Measurements from ENCODE around the gene PRKCB.
A peak's percentile ranks its signal among the peaks of the same experiment; 100 is the strongest.
"Not testable (repeated sequence)": the region's sequence is repeated elsewhere in the genome, so short reads cannot be mapped to it uniquely, and the experiment has no call there.

PRKCB gene

GRCh38 chr16:24132048-24132796 lies 296.4 kb downstream of the PRKCB start:
- no peak for DNase-seq (ENCODE audit: low read depth in 2 of 2)

DNA sequence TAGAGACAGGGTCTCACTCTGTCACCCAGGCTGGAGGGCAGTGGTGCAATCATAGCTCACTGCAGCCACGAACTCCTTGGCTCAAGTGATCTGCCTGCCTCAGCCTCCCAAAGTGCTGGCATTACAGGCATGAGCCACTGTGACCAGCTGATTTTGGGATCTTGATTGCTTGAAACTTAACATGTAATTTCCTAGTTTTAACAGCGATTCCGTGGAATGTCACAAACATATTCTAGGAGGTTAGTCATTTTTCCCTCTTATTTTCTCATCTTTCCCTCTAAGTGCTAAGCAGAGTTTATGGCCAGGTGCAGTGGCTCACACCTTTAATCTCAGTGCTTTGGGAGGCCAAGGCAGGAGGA lies 297.0 kb downstream of the PRKCB start:
- no peak for DNase-seq (ENCODE audit: low read depth in 2 of 2)

DNA sequence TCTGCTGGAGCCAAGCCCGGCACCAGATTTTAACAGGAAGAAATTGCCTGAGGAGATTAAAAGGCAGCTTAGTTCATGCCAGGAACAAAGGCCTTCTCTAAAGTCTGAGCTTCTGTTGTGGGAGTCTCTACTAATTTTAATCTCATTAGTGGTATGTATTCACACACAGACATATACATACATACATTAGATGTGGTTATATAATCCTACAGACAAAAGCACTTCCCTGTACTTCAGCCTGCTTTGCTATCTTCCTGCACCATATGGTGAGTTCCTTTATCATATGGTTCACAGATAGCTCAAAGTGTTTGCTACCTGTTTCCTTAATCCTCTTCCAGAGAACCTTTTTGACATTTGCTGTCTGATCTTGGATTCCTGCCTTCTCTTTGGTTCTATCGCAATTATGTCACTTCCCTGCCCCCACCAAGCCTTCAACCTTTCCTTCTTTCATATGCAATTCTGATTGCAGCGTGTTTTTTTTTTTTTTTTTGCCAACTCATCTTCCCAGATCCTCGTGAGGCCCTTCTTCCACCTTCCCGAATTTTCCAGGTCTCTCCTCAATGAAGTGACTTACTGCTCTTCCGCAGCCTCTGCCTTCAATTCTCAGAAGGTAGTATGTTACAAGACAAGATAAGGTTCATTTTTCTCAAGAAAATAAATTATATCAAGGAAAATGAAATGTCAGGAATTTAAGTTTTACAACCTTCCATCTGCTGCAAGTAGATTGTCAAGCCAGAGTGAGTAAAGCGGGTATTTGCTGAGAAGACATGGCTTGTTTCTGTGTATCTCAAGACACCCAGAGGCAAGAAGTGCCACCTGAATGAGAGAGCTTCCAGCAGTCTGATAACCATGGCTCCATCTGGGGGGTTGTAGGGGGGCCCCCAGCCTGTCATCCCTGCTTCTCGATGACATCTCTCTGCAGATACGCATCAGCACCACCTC lies 300.1 kb downstream of the PRKCB start:
- DNase-seq (ENCODE audit: low read depth in 2 of 2), result no peak

DNA sequence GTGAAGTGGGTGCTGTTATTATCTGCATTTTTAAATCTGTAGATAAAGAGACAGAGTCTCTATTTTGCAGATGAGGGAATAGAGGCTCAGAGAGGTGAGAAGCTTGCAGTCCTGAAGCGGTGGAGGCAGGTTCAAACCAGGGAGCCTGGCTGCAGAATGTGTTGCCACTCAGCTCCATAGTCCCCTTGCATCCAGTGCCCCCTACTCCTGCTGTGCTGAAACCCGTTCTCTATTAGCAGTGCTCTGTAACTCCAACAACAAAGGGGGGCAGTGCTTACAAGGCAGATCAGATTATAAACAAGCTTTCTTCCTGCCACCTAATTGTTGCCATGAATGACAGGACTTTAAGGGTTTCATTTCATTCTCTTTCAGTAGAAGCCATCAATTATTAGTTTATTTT lies 302.2 kb downstream of the PRKCB start:
- DNase-seq (ENCODE audit: low read depth in 2 of 2), result no peak

- no peak for DNase-seq (ENCODE audit: low read depth in 2 of 2)
These were observed 302.8 kb downstream of the PRKCB start for GRCh38 chr16:24138575-24138974.

DNA sequence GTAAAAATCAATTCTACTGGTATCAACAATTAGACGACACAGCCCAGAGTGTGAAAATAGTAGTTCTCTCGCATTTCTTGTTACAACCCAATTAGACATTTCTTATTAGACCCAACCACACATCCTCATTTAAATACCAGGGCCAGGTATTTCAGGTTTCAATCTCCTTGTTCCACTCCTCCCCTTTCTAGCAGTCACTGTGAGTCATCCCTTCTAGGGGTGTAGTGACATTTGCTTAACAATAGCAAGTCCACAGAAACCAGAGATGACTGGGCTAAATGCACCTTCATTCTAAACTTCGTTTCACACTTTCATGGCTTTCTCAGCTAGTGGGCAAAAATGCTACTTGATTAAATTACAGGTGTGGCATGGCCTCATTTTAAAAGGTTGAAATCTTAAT lies 303.5 kb downstream of the PRKCB start:
- no peak for DNase-seq (ENCODE audit: low read depth in 2 of 2)

GRCh38 chr16:24140730-24141129 lies 304.9 kb downstream of the PRKCB start:
- DNase-seq (ENCODE audit: low read depth in 2 of 2), result no peak

- no peak for DNase-seq (ENCODE audit: low read depth in 2 of 2)
These were observed 305.7 kb downstream of the PRKCB start for GRCh38 chr16:24141466-24141865.

GRCh38 chr16:24141917-24142316 lies 306.1 kb downstream of the PRKCB start:
- DNase-seq (ENCODE audit: low read depth in 2 of 2), result no peak

GRCh38 chr16:24145927-24146326 lies 310.1 kb downstream of the PRKCB start:
- no peak for DNase-seq (ENCODE audit: low read depth in 2 of 2)

GRCh38 chr16:24146518-24146917 lies 310.7 kb downstream of the PRKCB start:
- no peak for DNase-seq (ENCODE audit: low read depth in 2 of 2)

DNA sequence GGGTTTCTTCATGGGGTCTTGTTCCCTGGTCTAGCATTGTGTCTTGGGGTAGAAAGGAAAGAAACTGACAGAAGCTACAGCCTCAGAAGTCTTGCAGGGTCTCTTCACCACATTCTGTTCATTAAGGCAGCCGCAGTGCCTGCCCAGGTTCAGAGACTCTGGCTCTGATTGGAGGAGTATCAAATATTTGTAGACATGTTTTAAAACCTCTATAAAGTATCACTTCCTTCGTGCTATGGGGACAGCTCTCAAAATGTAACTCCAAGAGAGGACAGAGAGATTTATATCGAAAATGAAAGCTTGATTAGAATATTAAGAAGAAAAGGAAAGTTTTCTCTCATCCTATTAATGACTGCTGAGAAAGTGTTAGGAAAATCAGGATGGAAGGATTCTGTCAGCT lies 313.3 kb downstream of the PRKCB start:
- DNase-seq (ENCODE audit: low read depth in 2 of 2), result no peak

DNA sequence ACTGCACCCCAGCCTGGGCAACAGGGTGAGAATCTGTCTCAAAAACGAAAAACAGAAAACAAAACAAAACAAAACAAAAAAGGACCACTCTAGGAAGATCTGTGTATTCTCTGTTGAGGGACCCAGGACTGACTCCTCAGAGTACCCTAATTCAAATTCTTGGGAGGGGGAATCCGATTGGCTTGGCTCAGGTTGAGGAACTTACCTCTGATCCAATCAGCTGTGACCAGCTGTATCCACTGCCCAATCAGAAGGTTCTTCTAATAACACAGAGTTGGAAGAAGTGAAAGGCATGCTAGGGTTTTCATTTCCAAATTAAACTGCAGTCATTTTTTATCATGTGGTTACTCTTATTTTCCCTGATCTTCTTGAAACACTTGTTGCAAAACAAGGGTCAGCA lies 314.5 kb downstream of the PRKCB start:
- no peak for DNase-seq (ENCODE audit: low read depth in 2 of 2)

GRCh38 chr16:24151482-24151939 lies 315.7 kb downstream of the PRKCB start:
- peak in 1 of 2 experiments; percentile 7 for DNase-seq (ENCODE audit: low read depth in 2 of 2)

- DNase-seq (ENCODE audit: low read depth in 2 of 2), result not testable (repeated sequence)
These were observed 316.3 kb downstream of the PRKCB start for GRCh38 chr16:24152048-24152447.

GRCh38 chr16:24152826-24153225 lies 317.0 kb downstream of the PRKCB start:
- DNase-seq (ENCODE audit: low read depth in 2 of 2), result no peak

- no peak for DNase-seq (ENCODE audit: low read depth in 2 of 2)
These were observed 321.0 kb downstream of the PRKCB start for GRCh38 chr16:24156777-24157176.

DNA sequence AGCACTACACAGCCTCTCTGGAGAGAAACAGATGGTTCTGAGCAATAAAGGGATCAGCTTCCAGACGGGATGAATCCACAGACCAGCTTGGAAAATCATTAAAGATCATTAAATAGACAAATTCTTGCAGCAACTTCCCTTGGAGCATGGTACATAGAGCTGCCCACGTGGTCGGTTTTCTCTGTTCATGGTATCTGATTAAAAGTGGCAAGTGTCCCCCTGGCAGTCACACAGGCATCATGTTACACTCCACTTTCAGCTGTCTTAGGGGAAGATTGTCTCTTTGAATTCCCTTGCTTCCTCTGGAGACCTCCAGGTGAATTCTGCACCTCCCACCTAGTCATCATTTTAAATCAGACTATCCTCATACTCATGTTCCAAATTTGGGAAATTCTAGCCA lies 328.2 kb downstream of the PRKCB start:
- DNase-seq (ENCODE audit: low read depth in 2 of 2), result no peak

DNA sequence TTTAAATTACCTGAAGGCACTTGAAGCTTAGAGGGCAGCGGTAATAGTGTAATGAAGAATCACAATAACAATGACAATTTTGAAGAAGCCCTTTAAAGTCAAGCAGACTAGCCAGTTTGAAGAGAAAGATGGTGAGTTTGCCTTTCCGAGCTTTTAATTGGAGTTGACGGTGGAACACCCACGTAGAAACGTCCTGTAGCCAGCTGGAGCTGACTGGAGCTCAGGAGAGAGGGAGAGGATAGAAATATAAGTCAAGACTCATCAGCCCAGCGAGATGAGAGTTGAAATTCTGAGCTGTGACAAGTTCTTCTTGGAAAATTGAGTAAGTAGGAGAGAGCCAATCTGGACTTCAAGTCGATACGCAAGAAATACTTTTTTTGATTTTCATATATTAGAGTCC lies 328.6 kb downstream of the PRKCB start:
- DNase-seq (ENCODE audit: low read depth in 2 of 2), result no peak

DNA sequence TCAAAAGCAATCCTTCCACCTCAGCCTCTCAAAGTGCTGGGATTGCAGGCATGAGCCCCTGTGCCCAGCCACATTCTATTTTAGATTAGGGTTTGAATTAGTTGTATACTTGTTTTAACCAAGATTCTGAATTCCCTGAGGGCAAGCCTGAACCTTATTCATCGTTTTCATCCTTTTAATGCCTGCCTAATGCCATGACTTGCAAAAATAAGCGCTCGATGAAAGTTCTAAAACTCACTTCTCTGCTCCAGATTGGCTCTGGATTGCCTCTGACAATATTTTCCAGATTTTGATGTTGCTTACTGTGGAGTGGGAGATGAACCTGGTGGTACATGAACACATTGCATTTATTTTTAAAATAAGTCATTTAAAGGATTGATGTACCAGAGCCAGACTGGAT lies 329.5 kb downstream of the PRKCB start:
- no peak for DNase-seq (ENCODE audit: low read depth in 2 of 2)

DNA sequence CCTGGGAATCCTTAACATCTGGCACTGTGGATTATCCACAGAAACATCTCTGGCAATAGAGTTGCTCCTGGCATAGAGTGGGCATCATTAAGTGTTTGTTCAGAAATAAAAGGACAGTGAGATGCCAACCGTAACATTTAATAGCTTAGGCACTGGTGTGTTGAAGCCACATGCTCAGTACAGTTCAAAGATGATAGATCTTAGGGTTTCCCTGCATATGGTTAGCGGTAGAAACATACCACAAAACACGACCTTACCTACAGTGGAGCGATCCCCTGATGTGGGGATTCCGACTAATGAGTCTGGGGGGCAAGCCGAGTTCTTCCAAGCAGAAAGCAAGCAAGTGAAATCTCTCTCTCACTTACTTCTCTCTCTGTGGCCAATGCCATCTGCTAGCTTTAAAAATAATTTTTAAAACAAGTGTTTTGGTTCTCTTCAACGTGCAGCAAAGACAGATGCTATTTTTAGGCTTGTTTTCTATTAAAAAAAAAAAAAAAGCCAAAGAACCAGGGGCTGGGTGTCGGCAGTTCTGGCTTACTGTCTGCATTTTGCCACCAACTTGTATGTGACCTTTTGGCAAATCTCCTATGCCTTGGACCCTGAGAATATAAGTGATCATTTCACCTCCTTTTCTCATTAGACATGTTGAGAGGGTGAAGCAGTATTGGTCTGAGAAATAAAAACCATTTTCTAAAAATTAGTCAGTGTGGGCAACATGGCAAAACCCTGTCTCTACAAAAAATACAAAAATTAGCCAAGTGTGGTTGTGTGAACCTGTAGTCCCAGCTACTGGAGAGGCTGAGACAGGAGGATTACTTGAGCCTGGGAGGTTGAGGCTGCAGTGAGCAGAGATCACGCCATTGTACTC lies 331.1 kb downstream of the PRKCB start:
- no peak for DNase-seq (ENCODE audit: low read depth in 2 of 2)

DNA sequence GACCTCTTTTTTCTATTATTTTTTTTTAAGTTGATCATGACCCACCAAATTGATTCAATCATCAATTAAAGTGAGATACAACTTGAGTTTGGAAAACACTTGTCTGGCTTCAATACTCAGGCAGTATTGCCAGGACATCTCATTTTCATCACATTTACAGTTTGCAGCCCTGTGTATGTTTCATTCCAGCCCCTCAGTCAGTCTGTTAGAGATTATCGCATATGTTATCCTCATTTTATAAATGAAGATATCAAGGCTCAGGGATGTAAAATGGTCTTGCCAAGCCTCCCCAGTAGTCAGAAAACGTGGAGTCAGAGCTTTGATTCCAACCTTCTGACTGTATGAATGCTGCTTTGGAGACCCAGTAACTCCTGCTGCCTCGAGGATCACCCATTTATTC lies 333.1 kb downstream of the PRKCB start:
- no peak for DNase-seq (ENCODE audit: low read depth in 2 of 2)
